Measurements from ENCODE around the gene SNX1.

The SNX1 gene

GRCh38 chr15:64163659-64164362 lies 68.0 kb downstream of the SNX1 start:
- H3K4me3 ChIP-seq (ENCODE audit: low read length in 2 of 2), result peak overlapping the region; percentile 76 to 83
- no peaks in the 10 kb centered on the region for H3K27me3 ChIP-seq (ENCODE audit: control insufficient read depth in 2 of 2, insufficient read depth in 2 of 2, low read length in 2 of 2)
- H3K27ac ChIP-seq (ENCODE audit: low read depth in 2 of 2, low read length in 2 of 2), result peak overlapping the region; percentile 83 to 91
- peaks cover 14 to 19% of the 10 kb centered on the region in 2 donors for H3K36me3 ChIP-seq (ENCODE audit: control insufficient read depth in 2 of 2, insufficient read depth in 2 of 2, low read length in 2 of 2)
- H3K4me1 ChIP-seq (ENCODE audit: control insufficient read depth in 2 of 2, insufficient read depth in 2 of 2, low read length in 2 of 2), result peaks cover 9 to 22% of the 10 kb centered on the region in 2 donors
- H3K9me3 ChIP-seq (ENCODE audit: control insufficient read depth in 2 of 2, low read length in 2 of 2), result no peaks in the 10 kb centered on the region
- peak overlapping the region; percentile 85 for H3K9ac ChIP-seq (ENCODE audit: low read depth in 1 of 2, low read length in 2 of 2)

GRCh38 chr15:64164436-64164835 lies 68.7 kb downstream of the SNX1 start:
- Histone ChIP-seq H3K36me3 (ENCODE audit: control insufficient read depth in 2 of 2, insufficient read depth in 2 of 2, low read length in 2 of 2) (peaks cover 10 to 13% of the 10 kb centered on the region in 2 donors), H3K9ac (ENCODE audit: low read depth in 1 of 2, low read length in 2 of 2) (no peak overlapping the region), H3K27me3 (ENCODE audit: control insufficient read depth in 2 of 2, insufficient read depth in 2 of 2, low read length in 2 of 2) (no peaks in the 10 kb centered on the region), H3K4me1 (ENCODE audit: control insufficient read depth in 2 of 2, insufficient read depth in 2 of 2, low read length in 2 of 2) (peaks cover 9 to 22% of the 10 kb centered on the region in 2 donors), H3K27ac (ENCODE audit: low read depth in 2 of 2, low read length in 2 of 2) (peak overlapping the region in 1 of 2 donors; percentile 83), H3K4me3 (ENCODE audit: low read length in 2 of 2) (no peak overlapping the region), H3K9me3 (ENCODE audit: control insufficient read depth in 2 of 2, low read length in 2 of 2) (no peaks in the 10 kb centered on the region)

DNA sequence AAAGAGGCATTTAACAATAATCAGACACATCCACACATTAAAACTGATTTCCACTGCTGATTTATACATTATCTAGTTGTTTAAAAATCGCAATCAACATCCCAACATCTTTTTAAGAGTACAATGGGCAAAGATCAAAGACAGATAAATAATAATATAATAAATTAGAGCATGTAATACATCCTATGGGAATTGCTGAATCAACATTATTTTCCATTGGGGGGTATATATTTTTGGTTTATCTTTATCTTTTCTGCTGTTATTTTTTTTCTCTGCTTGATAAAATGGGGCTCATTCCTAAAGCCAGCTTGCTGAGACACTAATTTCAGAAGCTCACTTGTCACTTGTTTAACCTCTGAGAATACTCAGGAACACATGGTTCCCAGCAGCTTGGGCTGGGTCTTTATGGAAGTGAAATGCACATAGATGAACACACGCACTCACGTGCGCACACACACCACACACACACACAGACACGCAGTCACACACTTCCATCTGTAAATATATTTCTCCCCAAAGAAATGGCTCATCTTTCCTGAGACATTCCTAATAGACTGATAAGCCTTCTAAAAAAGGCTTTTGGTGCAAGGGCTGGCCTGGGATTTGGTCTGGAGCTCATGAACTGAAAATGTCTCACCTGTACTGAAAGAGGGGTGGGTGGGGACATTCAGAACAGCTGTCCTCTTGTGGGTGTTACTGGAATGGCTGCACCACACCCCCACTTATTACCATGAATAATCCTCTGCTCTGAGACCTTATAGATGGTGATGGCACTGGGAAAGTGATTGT lies 70.5 kb downstream of the SNX1 start:
- H3K27ac ChIP-seq (ENCODE audit: low read depth in 2 of 2, low read length in 2 of 2), result no peak overlapping the region
- H3K9ac ChIP-seq (ENCODE audit: low read depth in 1 of 2, low read length in 2 of 2), result no peak overlapping the region
- peaks cover 9 to 19% of the 10 kb centered on the region in 2 donors for H3K4me1 ChIP-seq (ENCODE audit: control insufficient read depth in 2 of 2, insufficient read depth in 2 of 2, low read length in 2 of 2)
- H3K9me3 ChIP-seq (ENCODE audit: control insufficient read depth in 2 of 2, low read length in 2 of 2), result no peaks in the 10 kb centered on the region
- no peaks in the 10 kb centered on the region for H3K27me3 ChIP-seq (ENCODE audit: control insufficient read depth in 2 of 2, insufficient read depth in 2 of 2, low read length in 2 of 2)
- no peak overlapping the region for H3K4me3 ChIP-seq (ENCODE audit: low read length in 2 of 2)
- peaks cover 6 to 9% of the 10 kb centered on the region in 2 donors for H3K36me3 ChIP-seq (ENCODE audit: control insufficient read depth in 2 of 2, insufficient read depth in 2 of 2, low read length in 2 of 2)

DNA sequence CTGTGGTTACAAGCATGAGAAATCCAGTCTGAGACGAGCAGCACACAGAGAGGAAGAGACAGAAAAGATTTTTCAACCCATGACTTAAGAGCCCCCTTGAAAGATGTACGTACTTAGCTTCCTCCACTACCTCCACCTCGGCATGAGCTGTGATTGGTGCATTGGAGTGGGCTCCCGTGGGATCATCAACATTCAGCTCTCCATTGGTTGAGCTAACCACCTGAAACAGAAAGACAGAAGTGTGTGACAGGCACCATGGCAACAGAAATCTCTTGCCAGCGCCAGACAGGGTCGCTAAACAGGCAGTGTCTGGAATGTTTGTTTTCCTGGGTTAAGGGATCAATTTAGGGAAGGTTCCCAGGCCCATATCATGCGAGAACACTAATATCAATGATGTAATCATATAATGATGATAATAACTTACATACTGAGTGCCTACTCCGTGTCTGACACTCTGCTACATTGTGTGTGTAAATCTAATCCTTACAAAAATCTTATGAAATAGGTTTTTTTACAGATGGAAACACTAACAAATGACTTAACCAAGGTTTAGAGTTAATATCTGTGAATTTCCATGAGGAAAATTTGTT lies 84.5 kb downstream of the SNX1 start:
- H3K4me1 ChIP-seq (ENCODE audit: control insufficient read depth in 2 of 2, insufficient read depth in 2 of 2, low read length in 2 of 2), result no peaks in the 10 kb centered on the region
- H3K9me3 ChIP-seq (ENCODE audit: control insufficient read depth in 2 of 2, low read length in 2 of 2), result no peaks in the 10 kb centered on the region
- H3K27ac ChIP-seq (ENCODE audit: low read depth in 2 of 2, low read length in 2 of 2), result no peak overlapping the region
- H3K27me3 ChIP-seq (ENCODE audit: control insufficient read depth in 2 of 2, insufficient read depth in 2 of 2, low read length in 2 of 2), result no peaks in the 10 kb centered on the region
- peaks cover 14 to 28% of the 10 kb centered on the region in 2 donors for H3K36me3 ChIP-seq (ENCODE audit: control insufficient read depth in 2 of 2, insufficient read depth in 2 of 2, low read length in 2 of 2)
- no peak overlapping the region for H3K9ac ChIP-seq (ENCODE audit: low read depth in 1 of 2, low read length in 2 of 2)
- no peak overlapping the region for H3K4me3 ChIP-seq (ENCODE audit: low read length in 2 of 2)

DNA sequence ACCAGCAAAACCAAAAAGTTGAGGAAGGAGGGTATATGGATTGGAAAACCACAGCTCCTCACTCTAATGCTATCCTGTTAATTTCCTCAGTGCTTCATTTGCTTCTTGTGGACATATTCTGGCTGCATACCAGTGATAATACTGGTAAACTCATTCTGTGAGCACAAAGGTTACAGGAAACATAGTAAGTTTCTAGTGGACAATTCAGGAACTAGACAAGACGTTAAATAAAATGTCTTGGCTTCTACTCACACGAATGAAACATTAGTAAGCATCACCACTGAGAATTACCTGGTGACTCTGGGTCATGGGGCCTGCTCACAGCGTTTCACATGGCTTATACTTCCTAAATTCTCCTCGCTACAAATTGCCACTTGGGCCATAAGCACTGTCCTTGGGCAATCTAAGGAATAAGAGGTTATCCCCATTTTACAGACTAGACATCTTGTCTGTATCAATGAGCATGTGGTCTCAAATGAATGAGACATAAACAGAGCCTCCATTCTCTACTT lies 87.1 kb downstream of the SNX1 start:
- H3K9ac ChIP-seq (ENCODE audit: low read depth in 1 of 2, low read length in 2 of 2), result no peak overlapping the region
- no peaks in the 10 kb centered on the region for H3K27me3 ChIP-seq (ENCODE audit: control insufficient read depth in 2 of 2, insufficient read depth in 2 of 2, low read length in 2 of 2)
- H3K4me3 ChIP-seq (ENCODE audit: low read length in 2 of 2), result no peak overlapping the region
- no peaks in the 10 kb centered on the region for H3K4me1 ChIP-seq (ENCODE audit: control insufficient read depth in 2 of 2, insufficient read depth in 2 of 2, low read length in 2 of 2)
- H3K9me3 ChIP-seq (ENCODE audit: control insufficient read depth in 2 of 2, low read length in 2 of 2), result no peaks in the 10 kb centered on the region
- no peak overlapping the region for H3K27ac ChIP-seq (ENCODE audit: low read depth in 2 of 2, low read length in 2 of 2)
- H3K36me3 ChIP-seq (ENCODE audit: control insufficient read depth in 2 of 2, insufficient read depth in 2 of 2, low read length in 2 of 2), result peaks cover 6 to 23% of the 10 kb centered on the region in 2 donors

GRCh38 chr15:64185146-64185911 lies 89.5 kb downstream of the SNX1 start:
- no peak overlapping the region for H3K9ac ChIP-seq (ENCODE audit: low read depth in 1 of 2, low read length in 2 of 2)
- peaks cover 6 to 13% of the 10 kb centered on the region in 2 donors for H3K36me3 ChIP-seq (ENCODE audit: control insufficient read depth in 2 of 2, insufficient read depth in 2 of 2, low read length in 2 of 2)
- H3K4me1 ChIP-seq (ENCODE audit: control insufficient read depth in 2 of 2, insufficient read depth in 2 of 2, low read length in 2 of 2), result no peaks in the 10 kb centered on the region
- H3K4me3 ChIP-seq (ENCODE audit: low read length in 2 of 2), result no peak overlapping the region
- H3K27me3 ChIP-seq (ENCODE audit: control insufficient read depth in 2 of 2, insufficient read depth in 2 of 2, low read length in 2 of 2), result no peaks in the 10 kb centered on the region
- no peak overlapping the region for H3K27ac ChIP-seq (ENCODE audit: low read depth in 2 of 2, low read length in 2 of 2)
- H3K9me3 ChIP-seq (ENCODE audit: control insufficient read depth in 2 of 2, low read length in 2 of 2), result no peaks in the 10 kb centered on the region

DNA sequence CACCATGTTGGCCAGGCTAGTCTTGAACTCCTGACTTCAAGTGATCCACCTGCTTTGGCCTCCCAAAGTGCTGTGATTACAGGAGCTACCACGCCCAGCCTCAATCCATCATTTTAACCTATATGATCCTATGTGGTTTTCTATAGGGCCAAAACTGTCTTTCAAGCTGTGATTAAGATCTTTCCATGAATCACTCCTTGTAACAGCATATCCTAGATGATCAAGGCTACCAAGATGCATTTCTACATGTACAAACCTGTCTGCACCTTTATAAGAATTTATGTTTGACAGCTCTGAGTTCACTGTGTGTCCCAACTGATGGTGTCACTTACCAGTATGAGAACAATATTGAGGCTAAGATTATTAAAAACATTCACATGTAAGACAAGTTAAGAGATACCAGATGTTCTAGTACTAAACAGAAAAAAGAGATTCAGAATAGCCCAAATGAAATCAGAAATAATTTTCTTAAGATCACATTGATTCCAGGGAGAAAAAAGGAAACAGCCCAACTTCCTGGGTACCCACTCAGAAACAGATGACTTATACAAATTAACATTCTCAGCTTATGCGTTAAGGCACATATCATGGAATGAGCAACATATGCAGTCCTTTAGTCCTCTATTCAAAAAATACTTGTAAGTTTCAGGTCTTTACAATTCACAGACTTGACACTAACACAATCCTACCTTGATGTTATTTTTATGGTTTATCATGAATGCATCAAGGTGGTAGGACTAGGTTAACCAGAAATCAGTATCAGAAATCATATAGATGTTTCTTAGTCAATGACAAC lies 91.8 kb downstream of the SNX1 start:
- no peak overlapping the region for H3K27ac ChIP-seq (ENCODE audit: low read depth in 2 of 2, low read length in 2 of 2)
- no peaks in the 10 kb centered on the region for H3K9me3 ChIP-seq (ENCODE audit: control insufficient read depth in 2 of 2, low read length in 2 of 2)
- peaks cover 8 to 11% of the 10 kb centered on the region in 2 donors for H3K36me3 ChIP-seq (ENCODE audit: control insufficient read depth in 2 of 2, insufficient read depth in 2 of 2, low read length in 2 of 2)
- no peaks in the 10 kb centered on the region for H3K27me3 ChIP-seq (ENCODE audit: control insufficient read depth in 2 of 2, insufficient read depth in 2 of 2, low read length in 2 of 2)
- H3K4me3 ChIP-seq (ENCODE audit: low read length in 2 of 2), result no peak overlapping the region
- no peak overlapping the region for H3K9ac ChIP-seq (ENCODE audit: low read depth in 1 of 2, low read length in 2 of 2)
- no peaks in the 10 kb centered on the region for H3K4me1 ChIP-seq (ENCODE audit: control insufficient read depth in 2 of 2, insufficient read depth in 2 of 2, low read length in 2 of 2)
